K562 (cell line): ENCODE results near the gene MDH2. TPM values are rescaled to one million over a fixed set of nuclear protein-coding genes. Genes with fewer than 3 reads are reported as not detected.

Source experiments
- CREB1 ChIP-seq, 2 experiments: sonication (generic) in 1 of 2; formaldehyde crosslinking in 1 of 2; IDR thresholded peaks; 2 replicates each; pipeline versions ENCODE4 v1.6.1 to v1.8.0; 2012 to 2022; ENCODE audit warnings: inconsistent platforms in 1 of 2, mild to moderate bottlenecking in 1 of 2, missing genetic modification reagents in 1 of 2, moderate library complexity in 1 of 2
- DACH1 ChIP-seq: fragments of 450-650 bp; IDR thresholded peaks from 2 replicates; pipeline ENCODE4 v1.6.1; 2018; ENCODE audit not compliant: partially characterized antibody
- FOXA3 ChIP-seq, 2 experiments: fragments of 450-650 bp in 1 of 2; sonication (generic) in 1 of 2; formaldehyde crosslinking; IDR thresholded peaks in 1 of 2; conservative IDR thresholded peaks in 1 of 2; 2 replicates each; pipeline versions ENCODE4 v1.4.0 to v1.8.0; 2020 to 2022; ENCODE audit warnings: mild to moderate bottlenecking in 2 of 2, missing genetic modification reagents in 1 of 2
- FUS ChIP-seq: fragments of 200-400 bp; formaldehyde crosslinking; optimal IDR thresholded peaks from 2 replicates; pipeline ENCODE3; 2017; ENCODE audit warnings: low read depth, low read length
- HNRNPL ChIP-seq: fragments of 200-400 bp; formaldehyde crosslinking; IDR thresholded peaks from 2 replicates; pipeline ENCODE4 v1.6.1; 2017; ENCODE audit warnings: low read depth, mild to moderate bottlenecking, low read length
- L3MBTL2 ChIP-seq: fragments of 450-650 bp; IDR thresholded peaks from 2 replicates; pipeline ENCODE4 v1.6.1; 2016; ENCODE audit warnings: mild to moderate bottlenecking, moderate library complexity
- MAZ ChIP-seq, 2 experiments: fragments of 450-650 bp in 1 of 2; sonication (generic) in 1 of 2; formaldehyde crosslinking; IDR thresholded peaks in 1 of 2; conservative IDR thresholded peaks in 1 of 2; 2 replicates each; pipeline versions ENCODE4 v1.4.0 to v1.5.0; 2020; ENCODE audit warnings: mild to moderate bottlenecking in 1 of 2, missing genetic modification reagents in 1 of 2
- POLR3A ChIP-seq: IDR thresholded peaks from 2 replicates; pipeline ENCODE4 v1.6.1; 2011; ENCODE audit warnings: borderline replicate concordance, mild to moderate bottlenecking, moderate library complexity; ENCODE audit not compliant: insufficient read length, insufficient read depth; ENCODE audit errors: extremely low read depth
- POU5F1 ChIP-seq: fragments of 150-350 bp; IDR thresholded peaks from 2 replicates; pipeline ENCODE4 v1.6.1; 2014; ENCODE audit warnings: borderline replicate concordance, low read length, low read depth, mild to moderate bottlenecking; ENCODE audit not compliant: partially characterized antibody
- PTBP1 ChIP-seq: fragments of 200-400 bp; formaldehyde crosslinking; IDR thresholded peaks from 2 replicates; pipeline ENCODE4 v1.6.1; 2017; ENCODE audit warnings: low read depth, low read length
- RBBP5 ChIP-seq: fragments of 200-600 bp; sonication (generic); IDR thresholded peaks from 2 replicates; pipeline ENCODE4 v1.6.1; 2012; ENCODE audit warnings: borderline replicate concordance, mild to moderate bottlenecking, low read length, control low read depth, inconsistent platforms; ENCODE audit not compliant: insufficient read depth, poor library complexity, severe bottlenecking
- SAFB2 ChIP-seq: fragments of 200-400 bp; formaldehyde crosslinking; IDR thresholded peaks from 2 replicates; pipeline ENCODE4 v1.6.1; 2018; ENCODE audit warnings: borderline replicate concordance, low read length, low read depth, moderate library complexity; ENCODE audit not compliant: severe bottlenecking
- SIRT6 ChIP-seq: IDR thresholded peaks from one replicate; pipeline ENCODE4 v1.6.1; 2012; ENCODE audit warnings: low read depth, mild to moderate bottlenecking, control low read depth, inconsistent platforms, low read length, moderate library complexity
- SRSF7 ChIP-seq: fragments of 200-400 bp; formaldehyde crosslinking; optimal IDR thresholded peaks from 2 replicates; pipeline ENCODE3; 2017; ENCODE audit warnings: mild to moderate bottlenecking, low read depth, low read length
- STAT5B ChIP-seq: fragments of 250-450 bp; sonication (Bioruptor Pico); IDR thresholded peaks from 2 replicates; pipeline ENCODE4 v1.8.0; 2021; ENCODE audit warnings: mild to moderate bottlenecking, inconsistent platforms
- TOE1 ChIP-seq, 2 experiments: fragments of 450-650 bp in 1 of 2; sonication (generic) in 1 of 2; formaldehyde crosslinking in 1 of 2; IDR thresholded peaks; 2 replicates each; pipeline versions ENCODE4 v1.7.1 to v1.8.0; 2016 to 2022; ENCODE audit warnings: borderline replicate concordance in 2 of 2, mild to moderate bottlenecking in 2 of 2, antibody characterized with exemption in 1 of 2, inconsistent platforms in 1 of 2, low read depth in 1 of 2, missing genetic modification reagents in 1 of 2, moderate library complexity in 1 of 2
- TSC22D4 ChIP-seq: fragments of 450-650 bp; IDR thresholded peaks from 2 replicates; pipeline ENCODE4 v1.6.1; 2016; ENCODE audit warnings: missing genetic modification characterization, missing biosample characterization, control low read depth
- YY1 ChIP-seq, 3 experiments: IDR thresholded peaks; 2 replicates each; pipeline ENCODE4 v1.6.1; 2011; ENCODE audit warnings: low read length in 2 of 3, mild to moderate bottlenecking in 2 of 3, moderate library complexity in 2 of 3, borderline replicate concordance in 1 of 3, control low read depth in 1 of 3, low read depth in 1 of 3; ENCODE audit not compliant: insufficient read depth in 3 of 3, insufficient replicate concordance in 2 of 3, control insufficient read depth in 1 of 3, insufficient read length in 1 of 3; ENCODE audit errors: extremely low read depth in 1 of 3
- ZBED1 ChIP-seq: IDR thresholded peaks from 2 replicates; pipeline ENCODE4 v1.6.1; 2014
- ZBTB7A ChIP-seq: IDR thresholded peaks from 2 replicates; pipeline ENCODE4 v1.6.1; 2011; ENCODE audit warnings: low read depth, mild to moderate bottlenecking, low read length, moderate library complexity, borderline replicate concordance; ENCODE audit not compliant: control insufficient read depth
- ZNF140 ChIP-seq: fragments of 250-450 bp; sonication (Bioruptor Pico); IDR thresholded peaks from 2 replicates; pipeline ENCODE4 v1.8.0; 2021; ENCODE audit warnings: moderate library complexity, mild to moderate bottlenecking, inconsistent platforms
- ZNF644 ChIP-seq: fragments of 200-800 bp; sonication (Bioruptor generic); IDR thresholded peaks from 2 replicates; pipeline ENCODE4 v1.6.1; 2016; ENCODE audit warnings: low read depth, missing genetic modification characterization, missing compliant biosample characterization
- ZNF785 ChIP-seq: fragments of 250-450 bp; sonication (Bioruptor Pico); IDR thresholded peaks from 2 replicates; pipeline ENCODE4 v1.4.0; 2020; ENCODE audit warnings: mild to moderate bottlenecking
- polyA plus RNA-seq, 8 experiments: library from polyadenylated mRNA; depleted of rRNA in 4 of 8; stranded (reverse) in 5 of 8; unstranded in 3 of 8; fragments of >200 nt; fragmentation: Nextera tagmentation in 2 of 8; fragmentation: Illumina TruSeq in 1 of 8; extraction: Ambion mirVana in 2 of 8; extraction: Trizol in 1 of 8; gene quantifications; 2 replicates each; pipeline versions ENCODE4 v1.2.1 to v1.2.3, GENCODE V29; 2011 to 2014; ENCODE audit warnings: inconsistent platforms in 1 of 8, missing spikeins in 1 of 8
- total RNA-seq, 7 experiments: library from RNA; depleted of rRNA in 6 of 7; stranded (reverse); fragments of >200 nt in 6 of 7; fragmentation: Illumina TruSeq in 2 of 7; extraction: Trizol in 2 of 7; gene quantifications; 2 replicates each; pipeline versions ENCODE4 v1.2.1 to v1.2.3, GENCODE V29; 2011 to 2021; ENCODE audit warnings: low replicate concordance in 1 of 7
- TF ChIP-seq, protein P1 (sequence below): conservative IDR thresholded peaks from 2 replicates; pipeline ENCODE4 v1.6.1; 2011; ENCODE audit warnings: low read depth, mild to moderate bottlenecking, low read length; ENCODE audit not compliant: control insufficient read depth

Gene MDH2
- total and polyA plus RNA-seq, 9 of the 15 experiments (the other 6 are each of a cell fraction or from before 2014, with no cell fraction given), result 106 to 701 (median 242) TPM

DNA sequence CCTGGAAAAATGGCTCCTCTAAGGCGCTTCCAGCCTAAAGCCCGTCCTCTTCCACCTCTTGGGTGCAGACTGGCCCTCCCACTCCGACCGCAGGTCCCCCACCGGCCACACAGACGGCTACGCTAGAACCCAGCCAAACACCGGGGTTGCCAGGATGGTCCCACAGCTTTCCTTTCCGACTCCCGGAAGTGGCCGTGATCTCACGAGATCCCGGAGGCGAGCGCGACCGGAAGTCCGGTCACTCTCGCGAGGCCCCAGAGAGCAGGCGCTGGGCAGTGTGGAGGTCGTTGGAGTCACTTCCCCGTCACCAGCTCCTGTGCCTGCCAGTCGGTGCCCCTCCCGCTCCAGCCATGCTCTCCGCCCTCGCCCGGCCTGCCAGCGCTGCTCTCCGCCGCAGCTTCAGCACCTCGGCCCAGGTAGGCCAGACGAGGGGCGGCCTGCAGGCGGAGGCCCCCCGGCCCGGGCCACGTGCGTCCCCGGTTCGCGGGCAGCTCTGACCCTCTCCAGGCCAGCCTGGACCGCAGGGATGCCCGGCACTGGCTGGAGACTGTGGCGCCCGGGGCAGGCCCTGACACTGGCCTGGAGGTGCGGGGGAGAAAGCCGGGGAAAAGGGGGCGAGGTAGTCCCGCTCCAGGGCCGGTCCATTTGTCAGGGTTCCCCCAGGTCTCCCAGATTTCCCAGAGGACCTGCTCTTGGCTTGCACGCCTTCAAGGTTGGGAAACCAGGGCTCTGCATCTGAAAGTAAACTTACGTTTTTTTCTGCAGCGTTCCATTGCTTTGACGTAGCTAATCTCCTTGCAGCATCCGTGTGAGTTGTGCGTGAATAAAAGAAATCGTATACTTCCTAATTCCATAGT is at the start of gene MDH2, which contains the start of gene STYXL1 (continued):
- TF ChIP-seq CREB1 (IDR thresholded peaks at IDR 0.05), result peak; percentile 73; the same call in 1 of the 2 replicates
- peak; percentile 85 for TF ChIP-seq CREB1 (CRISPR knock-in tag; IDR thresholded peaks at IDR 0.05)
- peak in 2 of 3 experiments; percentile 80 to 86 for TF ChIP-seq YY1 (IDR thresholded peaks at IDR 0.05; ENCODE audit: borderline replicate concordance in 1 of 3, control insufficient read depth in 1 of 3, extremely low read depth in 1 of 3, insufficient read depth in 3 of 3, insufficient read length in 1 of 3, insufficient replicate concordance in 2 of 3, low read depth in 1 of 3, low read length in 2 of 3)
- TF ChIP-seq ZNF140, result no peak
- no peak for TF ChIP-seq POU5F1
- TF ChIP-seq SAFB2, result no peak
- peak; percentile 78; the same call in 1 of the 2 replicates for TF ChIP-seq L3MBTL2
- TF ChIP-seq RBBP5, result peak; percentile 93
- TF ChIP-seq, protein P1, sequence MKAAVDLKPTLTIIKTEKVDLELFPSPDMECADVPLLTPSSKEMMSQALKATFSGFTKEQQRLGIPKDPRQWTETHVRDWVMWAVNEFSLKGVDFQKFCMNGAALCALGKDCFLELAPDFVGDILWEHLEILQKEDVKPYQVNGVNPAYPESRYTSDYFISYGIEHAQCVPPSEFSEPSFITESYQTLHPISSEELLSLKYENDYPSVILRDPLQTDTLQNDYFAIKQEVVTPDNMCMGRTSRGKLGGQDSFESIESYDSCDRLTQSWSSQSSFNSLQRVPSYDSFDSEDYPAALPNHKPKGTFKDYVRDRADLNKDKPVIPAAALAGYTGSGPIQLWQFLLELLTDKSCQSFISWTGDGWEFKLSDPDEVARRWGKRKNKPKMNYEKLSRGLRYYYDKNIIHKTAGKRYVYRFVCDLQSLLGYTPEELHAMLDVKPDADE, result peak; percentile 72
- TF ChIP-seq ZNF785 (CRISPR knock-in tag), result 0 out of 2 replicates have a peak, but pooled peaks have one; percentile 31
- TF ChIP-seq SRSF7, result no peak
- no peak for TF ChIP-seq ZNF644 (tag)
- no peak for TF ChIP-seq PTBP1
- TF ChIP-seq DACH1, result no peak
- TF ChIP-seq FUS, result peak; percentile 63
- TF ChIP-seq HNRNPL, result peak; percentile 98
- TF ChIP-seq ZBED1, result no peak; the same call in 1 of the 2 replicates
- no peak for TF ChIP-seq STAT5B (CRISPR knock-in tag)
- peak; percentile 73 to 83 for TF ChIP-seq MAZ (CRISPR knock-in tag; conservative IDR thresholded peaks at IDR 0.05 in 1 of 2, IDR thresholded peaks at IDR 0.05 in 1 of 2)
- no peak for TF ChIP-seq TSC22D4
- TF ChIP-seq FOXA3 (CRISPR knock-in tag; conservative IDR thresholded peaks at IDR 0.05 in 1 of 2, IDR thresholded peaks at IDR 0.05 in 1 of 2), result peak in 1 of 2 experiments; percentile 42; a peak in 1 of 4 replicates
- TF ChIP-seq SIRT6, result no peak
- TF ChIP-seq ZBTB7A, result peak; percentile 62; the same call in 1 of the 2 replicates
- peak; percentile 75; the same call in 1 of the 2 replicates for TF ChIP-seq TOE1 (IDR thresholded peaks at IDR 0.05; ENCODE audit: borderline replicate concordance)
- TF ChIP-seq TOE1 (CRISPR knock-in tag; IDR thresholded peaks at IDR 0.05; ENCODE audit: borderline replicate concordance, low read depth), result no peak
- no peak for TF ChIP-seq POLR3A
